ENCODE measurements around the gene ATP1A1.

Gene ATP1A1

DNA sequence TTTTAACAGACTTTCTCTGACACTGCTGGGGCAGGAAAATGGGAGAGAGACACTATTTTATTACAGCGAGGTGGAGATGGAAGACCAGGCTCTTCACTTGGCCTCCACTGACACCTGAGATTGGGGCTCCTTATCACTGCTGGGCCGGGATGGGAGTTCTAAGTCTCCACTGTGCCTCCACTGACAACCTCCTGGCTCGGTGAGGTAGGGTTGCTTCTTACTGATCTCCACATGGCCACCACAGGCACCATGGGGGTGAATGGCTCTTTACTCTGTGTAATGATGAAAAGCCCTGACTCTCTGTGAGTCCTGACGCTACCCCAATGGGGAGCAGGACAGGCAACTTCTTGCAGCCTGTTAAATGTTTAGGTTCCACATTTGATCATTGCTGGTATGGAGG, 67.7 kb downstream of the ATP1A1 start:
- Histone ChIP-seq H3K4me1 (ENCODE audit: insufficient read depth, low read length, severe bottlenecking) (no peaks in the 10 kb centered on the region), H3K4me3 (ENCODE audit: low read depth, low read length, poor library complexity, severe bottlenecking) (no peak overlapping the region), H2AFZ (ENCODE audit: low read length) (no peak overlapping the region), H3K27ac (ENCODE audit: low read depth, low read length, poor library complexity, severe bottlenecking) (no peak overlapping the region), H3K9me3 (ENCODE audit: low read length) (no peaks in the 10 kb centered on the region), H3K9ac (ENCODE audit: low read length) (no peak overlapping the region), H3F3A (ENCODE audit: insufficient read depth, low read length) (peaks cover 4% of the 10 kb centered on the region; the same call in 1 of the 2 replicates), H3K27me3 (ENCODE audit: insufficient read depth, low read length) (no peaks in the 10 kb centered on the region), H3K4me2 (ENCODE audit: low read length) (no peak overlapping the region), H3K9me2 (ENCODE audit: low read depth, low read length) (no peaks in the 10 kb centered on the region), H3K79me2 (ENCODE audit: insufficient read depth, low read length) (no peaks in the 10 kb centered on the region), H4K20me1 (ENCODE audit: insufficient read depth, low read length) (no peaks in the 10 kb centered on the region), H3K36me3 (ENCODE audit: insufficient read depth, low read length) (no peaks in the 10 kb centered on the region)
- TF ChIP-seq, protein P1, sequence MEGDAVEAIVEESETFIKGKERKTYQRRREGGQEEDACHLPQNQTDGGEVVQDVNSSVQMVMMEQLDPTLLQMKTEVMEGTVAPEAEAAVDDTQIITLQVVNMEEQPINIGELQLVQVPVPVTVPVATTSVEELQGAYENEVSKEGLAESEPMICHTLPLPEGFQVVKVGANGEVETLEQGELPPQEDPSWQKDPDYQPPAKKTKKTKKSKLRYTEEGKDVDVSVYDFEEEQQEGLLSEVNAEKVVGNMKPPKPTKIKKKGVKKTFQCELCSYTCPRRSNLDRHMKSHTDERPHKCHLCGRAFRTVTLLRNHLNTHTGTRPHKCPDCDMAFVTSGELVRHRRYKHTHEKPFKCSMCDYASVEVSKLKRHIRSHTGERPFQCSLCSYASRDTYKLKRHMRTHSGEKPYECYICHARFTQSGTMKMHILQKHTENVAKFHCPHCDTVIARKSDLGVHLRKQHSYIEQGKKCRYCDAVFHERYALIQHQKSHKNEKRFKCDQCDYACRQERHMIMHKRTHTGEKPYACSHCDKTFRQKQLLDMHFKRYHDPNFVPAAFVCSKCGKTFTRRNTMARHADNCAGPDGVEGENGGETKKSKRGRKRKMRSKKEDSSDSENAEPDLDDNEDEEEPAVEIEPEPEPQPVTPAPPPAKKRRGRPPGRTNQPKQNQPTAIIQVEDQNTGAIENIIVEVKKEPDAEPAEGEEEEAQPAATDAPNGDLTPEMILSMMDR (IDR thresholded peaks at IDR 0.05; ENCODE audit: low read length) = no peak
- no peak for TF ChIP-seq EZH2 (IDR thresholded peaks at IDR 0.05; ENCODE audit: borderline replicate concordance, low read length)

DNA sequence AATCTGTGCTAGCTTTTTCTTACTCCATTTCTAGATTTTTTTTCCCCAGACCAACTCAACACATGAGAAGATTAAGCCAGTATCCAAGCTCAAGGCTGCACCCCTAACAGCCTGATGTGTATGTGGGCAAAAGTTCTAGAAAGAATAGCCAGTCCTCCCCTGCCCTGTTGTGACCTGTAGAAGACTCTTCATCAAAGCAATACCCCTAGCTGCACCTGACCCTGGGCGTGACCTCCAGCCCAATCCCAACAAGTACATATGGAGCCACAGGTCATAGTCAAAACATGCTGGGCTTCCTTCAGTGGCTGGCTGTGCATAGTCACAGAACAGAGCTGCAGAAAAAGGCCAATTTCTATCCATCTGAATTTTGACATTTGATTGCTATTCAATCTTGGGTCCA, 72.5 kb downstream of the ATP1A1 start:
- no peak overlapping the region for H3K4me2 ChIP-seq (ENCODE audit: low read length)
- no peak overlapping the region for H3K27ac ChIP-seq (ENCODE audit: low read depth, low read length, poor library complexity, severe bottlenecking)
- H3K36me3 ChIP-seq (ENCODE audit: insufficient read depth, low read length) = no peaks in the 10 kb centered on the region
- no peaks in the 10 kb centered on the region for H3K27me3 ChIP-seq (ENCODE audit: insufficient read depth, low read length)
- no peak overlapping the region for H2AFZ ChIP-seq (ENCODE audit: low read length)
- H3K9me2 ChIP-seq (ENCODE audit: low read depth, low read length) = no peaks in the 10 kb centered on the region
- H3K4me3 ChIP-seq (ENCODE audit: low read depth, low read length, poor library complexity, severe bottlenecking) = no peak overlapping the region
- H3F3A ChIP-seq (ENCODE audit: insufficient read depth, low read length) = no peaks in the 10 kb centered on the region
- H3K9ac ChIP-seq (ENCODE audit: low read length) = no peak overlapping the region
- H3K79me2 ChIP-seq (ENCODE audit: insufficient read depth, low read length) = no peaks in the 10 kb centered on the region
- TF ChIP-seq EZH2 (IDR thresholded peaks at IDR 0.05; ENCODE audit: borderline replicate concordance, low read length) = no peak
- TF ChIP-seq, protein P1 (IDR thresholded peaks at IDR 0.05; ENCODE audit: low read length) = no peak
- H3K9me3 ChIP-seq (ENCODE audit: low read length) = no peaks in the 10 kb centered on the region
- H3K4me1 ChIP-seq (ENCODE audit: insufficient read depth, low read length, severe bottlenecking) = no peaks in the 10 kb centered on the region
- no peaks in the 10 kb centered on the region for H4K20me1 ChIP-seq (ENCODE audit: insufficient read depth, low read length)

DNA sequence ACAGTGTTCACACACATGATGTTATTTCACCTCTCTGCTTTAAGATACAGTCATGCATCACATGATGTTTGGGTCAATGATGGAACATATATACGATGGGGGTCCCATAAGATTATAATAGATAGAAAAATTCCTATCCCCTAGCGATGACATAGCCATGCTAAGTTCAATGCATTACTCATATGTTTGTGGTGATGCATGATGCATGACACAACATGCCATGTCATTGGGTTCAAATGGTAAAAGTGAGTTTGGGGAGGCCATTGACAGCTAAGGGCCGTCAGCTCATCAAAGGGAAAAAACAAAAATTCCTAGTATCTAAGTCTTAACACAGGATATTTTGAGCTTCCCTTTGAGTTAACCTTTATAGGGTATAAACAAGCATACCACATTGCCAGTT, 73.6 kb downstream of the ATP1A1 start:
- Histone ChIP-seq H3F3A (ENCODE audit: insufficient read depth, low read length) (no peaks in the 10 kb centered on the region), H3K9me3 (ENCODE audit: low read length) (no peaks in the 10 kb centered on the region), H4K20me1 (ENCODE audit: insufficient read depth, low read length) (no peaks in the 10 kb centered on the region), H3K4me1 (ENCODE audit: insufficient read depth, low read length, severe bottlenecking) (no peaks in the 10 kb centered on the region), H3K27me3 (ENCODE audit: insufficient read depth, low read length) (no peaks in the 10 kb centered on the region), H3K79me2 (ENCODE audit: insufficient read depth, low read length) (no peaks in the 10 kb centered on the region), H3K9ac (ENCODE audit: low read length) (no peak overlapping the region), H3K36me3 (ENCODE audit: insufficient read depth, low read length) (no peaks in the 10 kb centered on the region), H3K4me2 (ENCODE audit: low read length) (no peak overlapping the region), H3K4me3 (ENCODE audit: low read depth, low read length, poor library complexity, severe bottlenecking) (no peak overlapping the region), H3K9me2 (ENCODE audit: low read depth, low read length) (no peaks in the 10 kb centered on the region), H2AFZ (ENCODE audit: low read length) (no peak overlapping the region), H3K27ac (ENCODE audit: low read depth, low read length, poor library complexity, severe bottlenecking) (no peak overlapping the region)
- TF ChIP-seq, protein P1 (IDR thresholded peaks at IDR 0.05; ENCODE audit: low read length) = no peak
- no peak for TF ChIP-seq EZH2 (IDR thresholded peaks at IDR 0.05; ENCODE audit: borderline replicate concordance, low read length)
